Endodermal cell (in vitro differentiated cells): Measurements from ENCODE around the gene PAMR1. TPM values are rescaled to one million over a fixed set of nuclear protein-coding genes. Genes with fewer than 3 reads are reported as not detected.

Experiments used
- DNase-seq: peaks from one replicate; pipeline ENCODE4 v3.0.0-alpha.2; 2017
- H3K27ac ChIP-seq: 2 replicates; pipeline ENCODE4 v1.5.1; 2013; ENCODE audit warnings: mild to moderate bottlenecking, low read depth, low read length, moderate library complexity
- H3K27me3 ChIP-seq: 2 replicates; pipeline ENCODE4 v1.6.1; 2013; ENCODE audit warnings: mild to moderate bottlenecking, low read length, moderate library complexity; ENCODE audit not compliant: insufficient read depth, control insufficient read depth, poor library complexity, severe bottlenecking
- H3K36me3 ChIP-seq: 2 replicates; pipeline ENCODE4 v1.7.0; 2013; ENCODE audit warnings: mild to moderate bottlenecking, low read length, moderate library complexity; ENCODE audit not compliant: control insufficient read depth, insufficient read depth
- H3K4me1 ChIP-seq: one replicate; pipeline ENCODE4 v1.7.0; 2013; ENCODE audit warnings: low read length; ENCODE audit not compliant: control insufficient read depth, insufficient read depth
- H3K4me3 ChIP-seq: 2 replicates; pipeline ENCODE4 v1.5.1; 2013; ENCODE audit warnings: mild to moderate bottlenecking, low read length, moderate library complexity
- H3K9ac ChIP-seq: 2 replicates; pipeline ENCODE4 v1.6.1; 2013; ENCODE audit warnings: mild to moderate bottlenecking, low read length, moderate library complexity; ENCODE audit not compliant: poor library complexity, severe bottlenecking; ENCODE audit errors: extremely low read depth
- H3K9me3 ChIP-seq: 2 replicates; pipeline ENCODE4 v1.6.1; 2013; ENCODE audit warnings: mild to moderate bottlenecking, low read length, moderate library complexity; ENCODE audit not compliant: control insufficient read depth
- H3K27ac Mint-ChIP-seq: 2 replicates; pipeline ENCODE4 v1.8.0; 2020; ENCODE audit warnings: mixed read lengths
- H3K27me3 Mint-ChIP-seq: 2 replicates; pipeline ENCODE4 v1.8.0; 2021; ENCODE audit warnings: mild to moderate bottlenecking, mixed read lengths; ENCODE audit not compliant: insufficient read depth
- H3K36me3 Mint-ChIP-seq: 2 replicates; pipeline ENCODE4 v1.8.0; 2020; ENCODE audit warnings: low read depth, mixed read lengths
- H3K4me1 Mint-ChIP-seq: 2 replicates; pipeline ENCODE4 v1.8.0; 2020; ENCODE audit warnings: mixed read lengths
- H3K4me3 Mint-ChIP-seq: 2 replicates; pipeline ENCODE4 v1.8.0; 2020; ENCODE audit warnings: mild to moderate bottlenecking, moderate library complexity, mixed read lengths
- H3K9me3 Mint-ChIP-seq: 2 replicates; pipeline ENCODE4 v1.8.0; 2020; ENCODE audit warnings: mild to moderate bottlenecking, mixed read lengths
- CTCF ChIP-seq: fragments of 200-600 bp; sonication (generic); conservative IDR thresholded peaks from 2 replicates; pipeline ENCODE4 v1.5.0; 2021; ENCODE audit warnings: antibody characterized with exemption, mild to moderate bottlenecking
- WGBS, 2 experiments: methylation state at CpG; one replicate each; pipeline versions ENCODE4 v1.1.5 to v1.1.7; 2013; ENCODE audit warnings: missing lambda C conversion rate in 2 of 2, mixed read lengths in 1 of 2; ENCODE audit not compliant: insufficient coverage in 1 of 2, insufficient read length in 1 of 2; 5-methylcytosine and 5-hydroxymethylcytosine counted together
- total RNA-seq, 2 donors: library from RNA; stranded (reverse); fragmentation: NEBNext Ultra II Directional in 1 of 2; extraction: Animal tissue kit (Norgen Biotek cat#: 25700) in 1 of 2; gene quantifications; 2 replicates in 1 of 2; 3 replicates in 1 of 2; pipeline ENCODE4 v1.2.1, GENCODE V29; 2021

PAMR1 gene
- total RNA-seq, 2 donors from 2014 or later, result 55.3 to 79.0 TPM

- Histone ChIP-seq H3K9me3 (no peaks in the 10 kb centered on the region), H3K4me1 (no peaks in the 10 kb centered on the region), H3K9ac (no peak overlapping the region), H3K36me3 (no peaks in the 10 kb centered on the region), H3K4me3 (no peak overlapping the region), H3K27me3 (no peaks in the 10 kb centered on the region), H3K27ac (no peak overlapping the region)
- Mint-ChIP-seq H3K27ac (no peak overlapping the region), H3K27me3 (no peaks in the 10 kb centered on the region), H3K4me3 (no peak overlapping the region), H3K36me3 (no peaks in the 10 kb centered on the region), H3K9me3 (no peaks in the 10 kb centered on the region), H3K4me1 (no peaks in the 10 kb centered on the region)
- WGBS, 2 experiments, result 85% methylated on average over 4 of the region's 5 CpGs; no CpG with 5 or more reads in 1 of the 2 experiments
- no peak for TF ChIP-seq CTCF
- no peak for DNase-seq
These were observed 141.5 kb downstream of the PAMR1 start for GRCh38 chr11:35383953-35384352.

Other genes starting within 250 kb of the PAMR1 start
- gene SLC1A2, start 106.1 kb downstream of the PAMR1 start, total RNA-seq, result 10 to 100 TPM in 1 of 2 donors, 1 to 10 TPM in 1; 7.1 to 13.5 TPM
- 10 to 100 TPM; 11.7 to 17.4 TPM for gene FJX1, start 92.8 kb upstream of the PAMR1 start, total RNA-seq
- 10 to 100 TPM; 48.5 to 63.8 TPM for gene TRIM44, start 137.2 kb upstream of the PAMR1 start, total RNA-seq